Measurements from ENCODE around the gene TXNDC16.

DNA sequence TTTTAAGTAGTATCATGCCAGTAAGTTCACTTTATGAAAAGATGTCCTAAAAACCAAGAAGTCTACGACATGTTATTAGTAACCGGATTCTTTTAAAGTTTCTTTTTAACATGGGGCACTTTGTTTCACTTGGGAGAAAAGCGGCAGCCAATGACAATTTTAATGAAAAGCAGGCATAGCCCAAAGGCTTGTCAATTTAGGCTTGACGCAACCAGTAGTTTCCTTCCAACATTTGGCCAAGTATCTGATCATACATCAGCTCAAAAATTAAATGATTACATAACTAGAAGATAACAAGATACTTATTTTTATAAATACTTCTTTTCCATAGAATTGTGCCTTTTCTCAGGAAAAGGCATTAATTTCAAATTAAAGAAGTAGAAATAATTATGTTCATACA, 112.8 kb downstream of the TXNDC16 start:
- TF ChIP-seq CTCF (IDR thresholded peaks at IDR 0.05) (no peak), POLR2AphosphoS5 (IDR thresholded peaks at IDR 0.05) (no peak), POLR2A (IDR thresholded peaks at IDR 0.05) (no peak)

All from prostate gland (tissue), 2 donors.